Mucosa of rectum (tissue), 2 donors: ENCODE data around the gene LTBP2.
A peak's percentile ranks its signal among the peaks of the same experiment; 100 is the strongest.

ENCODE experiments used
- H3K27ac ChIP-seq, 2 donors: one replicate each; pipeline ENCODE4 v1.7.0; 2013; ENCODE audit warnings: inconsistent platforms in 2 of 2, low read depth in 2 of 2, low read length in 2 of 2
- H3K27me3 ChIP-seq, 2 donors: one replicate each; pipeline ENCODE4 v1.7.0; 2013; ENCODE audit warnings: low read length in 2 of 2; ENCODE audit not compliant: control insufficient read depth in 2 of 2, insufficient read depth in 2 of 2
- H3K36me3 ChIP-seq, 2 donors: one replicate each; pipeline ENCODE4 v1.7.0; 2013; ENCODE audit warnings: low read length in 2 of 2; ENCODE audit not compliant: control insufficient read depth in 2 of 2, insufficient read depth in 2 of 2
- H3K4me1 ChIP-seq, 2 donors: one replicate each; pipeline ENCODE4 v1.7.0; 2013; ENCODE audit warnings: low read length in 2 of 2, mild to moderate bottlenecking in 1 of 2; ENCODE audit not compliant: control insufficient read depth in 2 of 2, insufficient read depth in 2 of 2
- H3K4me3 ChIP-seq, 2 donors: one replicate each; pipeline ENCODE4 v1.7.0; 2013; ENCODE audit warnings: low read length in 2 of 2
- H3K9ac ChIP-seq, 2 donors: one replicate each; pipeline ENCODE4 v1.7.0; 2013; ENCODE audit warnings: low read length in 2 of 2, low read depth in 1 of 2, mild to moderate bottlenecking in 1 of 2
- H3K9me3 ChIP-seq, 2 donors: one replicate each; pipeline ENCODE4 v1.7.0; 2013; ENCODE audit warnings: low read length in 2 of 2; ENCODE audit not compliant: control insufficient read depth in 2 of 2
- donor health status: healthy.
- donor health status: Normal muscosa, but diverticular disease.

LTBP2 gene

DNA sequence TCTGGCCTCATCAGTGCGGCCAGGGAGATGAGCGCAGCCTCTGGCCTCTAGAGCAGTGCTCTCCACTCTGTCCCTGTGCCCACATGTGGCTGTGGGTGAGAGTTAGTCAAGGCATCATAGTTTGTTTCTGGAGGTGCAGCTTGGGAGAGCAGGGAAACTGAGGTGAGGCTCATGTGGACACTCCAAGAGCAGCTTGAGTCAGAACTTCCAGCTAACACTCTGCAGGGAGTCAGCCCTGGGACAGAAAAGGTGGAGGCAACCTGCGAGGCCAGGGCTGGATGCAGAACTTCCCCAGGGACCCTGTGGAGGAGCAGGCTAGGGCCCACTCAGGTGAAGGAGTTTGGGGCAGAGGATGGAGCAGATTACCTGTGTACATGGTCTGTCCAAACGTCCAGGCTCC is 107.6 kb downstream of the LTBP2 start:
- H3K4me1 ChIP-seq = no peaks in the 10 kb centered on the region
- H3K27ac ChIP-seq = no peak overlapping the region
- no peaks in the 10 kb centered on the region for H3K9me3 ChIP-seq
- H3K4me3 ChIP-seq = no peak overlapping the region
- peaks cover 0 to 3% of the 10 kb centered on the region in 2 donors for H3K27me3 ChIP-seq
- H3K9ac ChIP-seq = no peak overlapping the region
- no peaks in the 10 kb centered on the region for H3K36me3 ChIP-seq

DNA sequence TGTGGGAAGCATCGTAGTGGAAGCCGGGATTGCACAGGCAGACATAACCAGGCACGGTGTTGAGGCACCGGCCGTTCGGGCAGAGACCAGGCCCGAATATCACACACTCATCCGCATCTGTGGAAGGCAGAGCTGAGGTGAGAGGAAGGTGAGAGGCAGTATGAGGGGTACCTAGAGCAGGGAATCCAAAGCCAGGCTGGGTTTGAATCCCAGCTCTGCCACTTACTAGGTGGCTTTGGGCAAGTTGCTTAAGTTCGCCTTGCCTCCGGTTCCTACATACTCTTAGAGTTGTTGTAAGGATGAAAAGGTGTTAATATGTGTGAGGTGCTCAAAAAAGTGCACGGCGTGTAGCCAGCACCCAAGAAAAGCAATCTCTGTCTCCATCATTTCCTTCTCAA is 108.1 kb downstream of the LTBP2 start:
- Histone ChIP-seq H3K4me1 (no peaks in the 10 kb centered on the region), H3K9ac (no peak overlapping the region), H3K36me3 (no peaks in the 10 kb centered on the region), H3K9me3 (no peaks in the 10 kb centered on the region), H3K4me3 (no peak overlapping the region), H3K27ac (no peak overlapping the region), H3K27me3 (peaks cover 0 to 3% of the 10 kb centered on the region in 2 donors)

GRCh38 chr14:74503291-74503937 is 108.6 kb downstream of the LTBP2 start:
- no peaks in the 10 kb centered on the region for H3K4me1 ChIP-seq
- H3K4me3 ChIP-seq = no peak overlapping the region
- H3K9ac ChIP-seq = no peak overlapping the region
- no peaks in the 10 kb centered on the region for H3K36me3 ChIP-seq
- H3K27ac ChIP-seq = no peak overlapping the region
- H3K27me3 ChIP-seq = peaks cover 0 to 2% of the 10 kb centered on the region in 2 donors
- H3K9me3 ChIP-seq = no peaks in the 10 kb centered on the region

GRCh38 chr14:74502236-74503019 is 109.6 kb downstream of the LTBP2 start:
- Histone ChIP-seq H3K9me3 (no peaks in the 10 kb centered on the region), H3K9ac (no peak overlapping the region), H3K27ac (no peak overlapping the region), H3K27me3 (no peaks in the 10 kb centered on the region), H3K4me3 (no peak overlapping the region), H3K36me3 (no peaks in the 10 kb centered on the region), H3K4me1 (no peaks in the 10 kb centered on the region)

DNA sequence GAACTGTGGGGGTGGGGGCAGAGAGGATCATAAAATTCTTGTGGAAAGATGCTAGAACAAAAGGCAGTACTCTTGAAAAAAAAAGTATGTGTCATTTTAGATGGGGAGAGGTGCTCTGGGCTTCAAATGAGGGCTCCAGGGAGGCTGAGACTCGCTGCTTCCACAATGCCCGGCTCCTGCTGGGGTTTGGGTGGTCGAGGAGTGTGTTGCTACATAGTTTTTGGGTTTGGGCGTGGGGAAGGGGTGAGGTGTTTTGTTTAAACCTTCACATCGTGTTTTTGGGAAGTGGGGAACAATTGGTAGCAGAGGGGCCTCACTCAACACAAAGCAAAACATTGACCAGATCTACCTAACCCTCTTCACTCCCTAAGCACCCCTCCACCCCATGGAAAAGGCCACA is 110.3 kb downstream of the LTBP2 start:
- Histone ChIP-seq H3K27me3 (no peaks in the 10 kb centered on the region), H3K4me3 (no peak overlapping the region), H3K9me3 (no peaks in the 10 kb centered on the region), H3K4me1 (no peaks in the 10 kb centered on the region), H3K36me3 (no peaks in the 10 kb centered on the region), H3K9ac (no peak overlapping the region), H3K27ac (no peak overlapping the region)

DNA sequence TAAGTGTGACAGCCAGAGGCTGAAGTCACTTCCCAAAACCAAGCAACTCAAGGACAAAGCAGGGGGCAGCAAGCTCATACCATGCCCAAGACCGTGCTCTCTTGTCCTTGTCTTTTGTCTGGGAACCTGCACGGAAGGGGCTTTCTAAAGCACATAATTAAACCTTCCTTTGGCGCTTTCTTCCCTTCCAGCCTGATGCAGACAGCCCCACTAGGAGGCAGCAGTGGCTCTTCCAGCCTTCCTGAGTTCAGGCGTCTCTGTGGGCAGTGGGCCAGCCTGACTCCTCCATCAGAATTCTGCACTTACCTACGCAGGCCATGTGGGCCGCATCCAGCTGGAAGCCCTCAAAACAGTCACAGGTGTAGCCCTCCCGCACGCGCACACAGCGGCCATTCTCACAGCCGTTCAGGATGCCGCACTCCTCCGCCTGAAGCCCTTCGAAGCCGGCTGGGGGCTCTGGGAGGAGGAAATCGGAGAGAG is 110.9 kb downstream of the LTBP2 start:
- no peak overlapping the region for H3K4me3 ChIP-seq
- no peaks in the 10 kb centered on the region for H3K4me1 ChIP-seq
- H3K27ac ChIP-seq = no peak overlapping the region
- no peaks in the 10 kb centered on the region for H3K27me3 ChIP-seq
- no peaks in the 10 kb centered on the region for H3K9me3 ChIP-seq
- peaks cover 0 to 2% of the 10 kb centered on the region in 2 donors for H3K36me3 ChIP-seq
- no peak overlapping the region for H3K9ac ChIP-seq

DNA sequence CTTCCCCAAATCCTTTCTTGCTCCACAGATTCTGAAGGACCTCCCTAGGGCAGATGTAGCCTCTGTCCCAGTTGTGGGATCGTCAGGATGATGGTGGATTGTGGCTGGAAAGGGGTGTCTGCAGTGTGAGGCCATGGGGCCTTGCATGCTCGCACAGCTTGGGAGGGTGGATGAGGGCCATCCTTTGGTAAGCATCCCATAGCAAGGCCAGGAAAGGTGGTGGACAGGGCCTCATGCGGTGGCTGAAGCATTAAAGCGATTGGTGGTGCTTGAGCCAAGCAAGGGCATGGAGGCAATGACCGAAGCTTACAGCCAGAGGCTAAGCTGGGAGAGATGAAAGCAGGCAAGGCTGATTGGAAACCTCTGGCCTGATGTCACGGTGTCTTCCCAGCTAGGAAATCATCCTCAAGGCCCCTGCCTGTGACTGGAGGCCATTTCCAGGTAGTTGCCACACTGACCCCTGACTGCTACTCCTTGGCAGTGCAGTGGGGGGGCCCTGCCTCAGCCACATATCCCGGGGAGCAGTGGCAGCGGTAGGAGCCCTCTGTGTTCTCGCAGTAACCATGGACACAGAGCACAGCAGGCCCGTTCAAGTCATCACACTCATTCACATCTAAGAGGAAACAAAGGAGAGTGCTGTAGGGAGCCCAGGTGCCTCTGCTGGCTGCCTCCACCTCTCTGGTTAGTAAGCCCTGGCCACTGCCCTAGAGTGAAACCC is 111.5 kb downstream of the LTBP2 start:
- Histone ChIP-seq H3K36me3 (peaks cover 0 to 4% of the 10 kb centered on the region in 2 donors), H3K9ac (no peak overlapping the region)

GRCh38 chr14:74495356-74495755 is 116.7 kb downstream of the LTBP2 start:
- no peak overlapping the region for H3K4me3 ChIP-seq

More for the DNA sequence above, 111.5 kb downstream of the LTBP2 start:
- Histone ChIP-seq H3K27me3 (no peaks in the 10 kb centered on the region), H3K4me3 (no peak overlapping the region), H3K9me3 (no peaks in the 10 kb centered on the region), H3K4me1 (no peaks in the 10 kb centered on the region), H3K27ac (no peak overlapping the region)

GRCh38 chr14:74493343-74494261 is 118.4 kb downstream of the LTBP2 start, which contains the start of gene ISCA2:
Gene ISCA2 (plus strand): TSS chr14:74493765. CDS start chr14:74493775, 10 bp downstream.
- Histone ChIP-seq H3K4me1 (peaks cover 13 to 16% of the 10 kb centered on the region in 2 donors), H3K4me3 (peak within 1 kb of the TSS; percentile 95 to 98), H3K27me3 (no peaks in the 10 kb centered on the region), H3K9ac (peak within 1 kb of the TSS; percentile 89 to 98), H3K27ac (peak within 1 kb of the TSS; percentile 88 to 92), H3K9me3 (no peaks in the 10 kb centered on the region), H3K36me3 (peaks cover 0 to 6% of the 10 kb centered on the region in 2 donors)

More at GRCh38 chr14:74495356-74495755, 116.7 kb downstream of the LTBP2 start:
- no peaks in the 10 kb centered on the region for H3K9me3 ChIP-seq
- peaks cover 0 to 4% of the 10 kb centered on the region in 2 donors for H3K36me3 ChIP-seq
- H3K9ac ChIP-seq = no peak overlapping the region
- peaks cover 13 to 16% of the 10 kb centered on the region in 2 donors for H3K4me1 ChIP-seq
- no peaks in the 10 kb centered on the region for H3K27me3 ChIP-seq
- H3K27ac ChIP-seq = no peak overlapping the region
